ENCODE measurements around the gene SLC4A5.

The SLC4A5 gene

DNA sequence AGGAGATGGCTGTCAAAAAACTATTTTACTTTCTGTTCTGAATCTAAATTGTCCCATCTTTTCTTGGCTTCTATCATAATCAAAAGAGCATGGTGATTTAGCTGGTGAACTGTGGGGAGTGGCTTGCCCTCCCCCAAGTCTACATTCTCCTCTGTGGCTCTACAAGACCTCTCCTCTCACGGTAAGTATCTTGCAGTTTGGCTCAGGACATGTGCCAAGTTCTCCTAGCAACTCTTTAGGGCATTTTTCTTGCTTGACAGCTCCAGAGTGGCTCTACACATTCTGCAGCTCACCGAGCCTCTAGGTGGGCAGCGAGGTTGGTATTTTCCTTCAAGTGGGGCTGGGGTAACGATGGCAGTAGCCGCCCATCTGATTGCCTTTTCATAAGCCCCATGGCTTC is 29.1 kb downstream of the SLC4A5 start:
- no peak for DNase-seq (ENCODE audit: low read depth)

DNA sequence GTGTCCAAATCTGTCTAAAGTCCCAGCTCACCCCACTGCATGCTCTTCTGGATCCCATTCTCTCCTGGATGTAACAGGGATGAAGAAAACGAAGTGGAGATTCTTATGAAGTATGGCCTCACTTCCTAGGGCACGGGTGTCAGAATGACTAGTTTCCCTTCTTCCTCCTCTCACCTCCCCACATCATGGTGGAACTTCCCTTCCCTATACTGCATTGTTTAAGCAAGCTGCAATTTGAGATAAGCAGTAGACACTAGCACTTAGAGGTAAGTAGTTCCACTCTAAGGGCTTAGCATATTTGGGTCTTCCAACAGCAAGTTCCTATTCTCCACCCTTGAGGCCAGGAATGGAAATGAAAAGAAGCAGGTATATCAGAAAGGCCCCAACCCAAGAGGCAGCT is 29.7 kb downstream of the SLC4A5 start:
- no peak for DNase-seq (ENCODE audit: low read depth)

DNA sequence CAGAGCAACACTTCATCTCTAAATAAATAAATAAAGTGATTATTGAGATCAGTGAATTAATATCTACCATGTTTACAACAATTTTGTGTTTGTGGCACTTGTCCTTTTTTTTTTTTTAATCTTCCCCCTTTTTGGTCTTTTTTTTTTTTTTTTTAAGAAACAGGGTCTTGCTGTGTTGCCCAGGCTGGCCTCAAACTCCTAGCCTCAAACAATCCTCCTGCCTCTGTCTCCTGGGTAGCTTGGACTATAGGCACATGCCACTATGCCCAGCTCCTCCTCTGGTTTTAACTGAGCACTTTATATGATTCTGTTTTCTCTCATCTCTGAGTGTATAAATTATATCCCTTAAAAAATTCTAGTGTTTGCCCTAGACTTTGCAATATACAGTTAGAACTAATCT is 30.3 kb downstream of the SLC4A5 start:
- no peak for DNase-seq (ENCODE audit: low read depth)

DNA sequence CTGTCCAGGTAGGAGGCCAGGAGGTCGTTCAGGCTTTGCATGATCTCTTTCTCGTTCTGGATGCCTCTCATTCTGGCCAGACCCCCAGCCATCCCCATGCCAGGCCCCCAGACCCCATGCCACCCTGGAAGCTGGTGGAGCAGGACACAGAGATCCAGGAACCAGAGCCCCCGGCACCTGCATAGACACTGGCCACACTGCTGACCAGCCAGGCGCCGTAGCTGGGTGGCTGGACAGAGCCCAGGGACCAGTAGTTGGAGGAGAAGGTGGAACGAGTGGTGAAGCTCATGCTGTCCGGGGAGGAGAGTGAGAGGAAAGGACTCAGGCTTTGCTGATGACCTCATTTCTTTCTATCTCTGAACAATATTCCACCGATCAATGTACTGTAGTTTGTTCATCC is 35.5 kb downstream of the SLC4A5 start:
- no peak for DNase-seq (ENCODE audit: low read depth)

DNA sequence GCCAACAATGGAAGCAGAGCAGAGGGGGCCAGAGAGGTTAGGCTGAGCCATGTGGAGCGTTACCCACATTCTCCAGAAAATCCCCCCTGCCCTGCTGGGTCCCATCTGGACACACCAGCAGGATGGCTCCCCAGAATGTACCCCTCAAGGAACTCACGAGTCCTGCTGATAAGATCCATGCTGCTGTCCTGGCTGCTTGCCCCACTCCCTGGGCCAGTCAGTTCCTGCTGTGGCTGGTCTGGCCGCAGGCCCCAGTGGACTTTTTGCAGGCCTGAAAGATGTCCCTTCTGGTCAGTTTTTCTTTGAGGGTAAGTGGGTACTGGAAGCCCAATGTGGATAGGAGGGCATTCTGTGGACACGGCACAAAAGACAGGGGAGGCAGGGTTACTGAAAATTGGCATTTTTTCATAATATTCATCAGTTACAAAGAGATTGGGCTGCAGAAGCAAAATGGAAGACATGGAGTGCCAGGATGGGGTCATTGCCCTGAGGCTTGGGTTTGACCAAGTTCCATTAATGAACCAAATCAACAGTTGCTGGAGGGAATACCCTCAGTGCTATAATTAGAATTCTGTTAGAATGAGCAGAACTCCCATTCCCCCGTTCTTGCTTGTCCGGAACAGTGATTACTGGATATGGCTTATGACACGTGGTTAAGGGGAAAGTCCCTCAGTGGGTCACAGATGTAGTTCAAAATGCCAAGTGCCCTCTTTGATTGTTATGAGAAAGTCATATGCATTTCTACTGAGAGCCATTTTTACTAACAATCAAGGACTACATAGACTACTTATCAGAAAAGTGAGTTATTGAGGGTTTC is 38.7 kb downstream of the SLC4A5 start:
- no peak for DNase-seq (ENCODE audit: low read depth)

DNA sequence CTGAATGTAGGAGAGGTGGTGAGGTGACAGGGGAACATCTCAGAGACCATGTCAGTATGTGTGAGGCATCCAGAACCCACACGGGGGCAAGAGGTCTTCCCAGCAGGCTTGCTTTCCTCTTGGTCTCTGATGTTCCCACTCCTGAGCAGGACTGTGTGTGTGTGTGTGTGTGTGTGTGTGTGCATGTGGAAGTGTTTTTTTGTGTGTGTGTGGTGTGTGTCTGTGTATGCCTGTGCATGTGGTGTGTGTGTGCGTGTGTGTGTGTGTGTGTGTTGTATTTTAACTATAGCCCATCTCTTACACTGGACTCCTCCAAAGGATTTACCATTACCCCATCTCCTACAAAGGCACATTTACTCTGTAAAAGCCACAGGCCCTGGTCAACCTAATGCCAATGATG is 40.4 kb downstream of the SLC4A5 start:
- DNase-seq (ENCODE audit: low read depth): no peak

DNA sequence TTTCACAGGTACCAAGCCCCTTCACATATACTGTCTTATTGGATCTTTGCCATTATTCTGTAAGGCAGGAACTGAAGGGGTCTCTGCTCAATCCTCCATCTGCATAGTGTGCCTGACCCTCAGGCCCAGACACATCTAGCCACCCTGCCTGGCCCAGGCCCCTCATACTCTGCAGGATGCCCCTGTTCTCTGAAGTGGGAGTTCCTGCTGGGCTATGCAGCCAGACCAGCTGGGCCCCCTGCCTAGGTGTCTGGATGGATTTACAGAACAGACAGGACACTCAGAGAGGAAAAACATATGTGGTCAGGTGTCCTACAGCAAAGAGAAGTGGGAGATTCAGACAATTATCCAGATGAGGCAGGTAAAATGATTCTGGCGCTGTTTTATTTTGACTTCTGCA is 42.0 kb downstream of the SLC4A5 start:
- DNase-seq (ENCODE audit: low read depth): no peak

DNA sequence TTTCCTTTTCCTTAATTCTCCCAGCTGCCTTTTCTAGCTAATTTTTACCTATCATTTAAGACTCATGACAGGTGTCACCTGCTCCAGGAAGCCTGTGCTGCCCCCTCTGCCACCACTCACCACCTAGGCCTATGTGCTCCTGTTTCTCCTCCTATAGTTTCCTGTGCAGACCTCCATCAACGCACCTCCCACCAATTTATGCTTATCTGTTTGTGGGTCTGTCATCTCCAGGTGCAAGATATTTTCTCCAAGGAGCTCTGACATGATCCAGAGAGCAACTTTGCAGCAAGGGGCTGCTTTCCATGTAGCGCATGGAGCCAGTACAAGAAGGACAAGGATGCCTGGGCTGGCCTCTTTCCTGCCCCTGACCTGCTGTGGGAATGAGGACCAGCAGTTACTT is 42.7 kb downstream of the SLC4A5 start:
- DNase-seq (ENCODE audit: low read depth): no peak

DNA sequence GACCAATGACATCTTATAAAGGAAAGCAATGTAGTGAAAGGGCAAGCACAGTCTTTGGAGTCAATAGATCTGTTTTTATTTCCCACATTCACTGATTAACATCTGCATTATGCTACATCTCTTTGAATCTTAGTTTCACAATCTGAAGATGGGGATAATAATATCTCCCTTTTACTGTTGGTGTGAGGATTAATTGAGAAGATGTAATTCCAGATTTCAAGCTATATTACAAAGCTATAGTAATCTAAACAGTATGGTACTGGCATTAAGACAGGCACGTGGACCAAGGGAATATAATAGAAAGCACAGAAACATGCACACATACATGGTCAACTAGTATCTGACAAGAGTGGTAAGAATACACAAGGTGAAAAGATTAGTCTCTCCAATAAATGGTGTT is 45.3 kb downstream of the SLC4A5 start:
- DNase-seq (ENCODE audit: low read depth): no peak

DNA sequence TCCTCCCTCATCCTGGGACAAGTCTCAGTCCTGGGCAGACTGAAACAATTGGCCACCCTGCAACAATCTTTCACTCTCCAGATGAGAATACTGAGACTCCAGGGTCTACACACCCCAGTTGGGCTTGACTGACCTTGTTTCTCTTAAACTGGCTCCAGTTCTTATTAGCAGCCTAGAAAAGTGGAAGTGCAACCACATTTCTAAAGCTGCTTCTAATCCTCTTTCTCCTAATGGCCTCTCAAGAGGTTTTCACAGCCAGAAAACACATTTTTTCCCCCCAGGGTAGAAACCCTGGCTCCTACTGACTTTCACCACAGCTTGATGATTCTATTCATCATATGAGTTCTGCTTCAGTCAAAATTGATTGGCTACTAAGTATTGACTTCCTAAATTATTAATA is 45.8 kb downstream of the SLC4A5 start:
- DNase-seq (ENCODE audit: low read depth): no peak

DNA sequence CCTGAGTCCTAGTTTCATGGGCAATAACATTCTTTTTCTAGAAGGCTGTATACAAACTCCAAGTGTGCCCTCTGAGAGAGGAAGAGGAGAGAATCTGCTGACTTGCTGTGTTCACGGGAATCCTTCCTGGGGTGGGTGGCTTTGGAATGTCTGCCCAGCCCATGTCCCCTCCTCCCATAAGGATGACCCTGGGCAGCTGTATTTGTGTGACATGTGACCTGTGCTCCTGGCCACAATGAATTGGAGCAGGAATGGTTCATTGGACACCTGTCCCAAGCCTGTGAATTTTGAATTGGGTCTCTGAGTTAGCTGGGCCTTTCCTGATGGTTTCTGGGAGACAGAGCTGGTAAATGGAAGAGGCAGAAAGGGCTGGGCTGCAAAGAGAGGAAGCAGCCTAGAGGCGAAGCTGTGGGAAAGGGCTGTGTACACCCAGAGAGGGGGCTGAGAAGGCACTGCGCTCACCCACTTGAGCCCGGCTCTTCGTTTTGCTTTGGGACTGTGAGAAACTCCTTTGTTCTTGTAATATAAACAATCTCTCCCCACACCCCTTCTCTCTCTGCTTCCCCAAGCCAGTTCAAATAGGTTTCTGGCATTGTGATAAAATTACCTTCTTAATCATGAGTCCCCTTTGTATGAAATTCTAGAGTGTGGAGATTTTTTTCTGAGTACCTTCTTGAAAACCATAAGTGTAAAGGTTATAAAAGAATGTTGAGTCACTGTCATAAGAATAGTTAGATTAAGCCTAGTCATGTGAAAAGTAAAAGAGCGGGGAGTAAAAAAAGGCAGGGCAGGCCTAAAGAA is 49.8 kb downstream of the SLC4A5 start:
- no peak for DNase-seq (ENCODE audit: low read depth)

DNA sequence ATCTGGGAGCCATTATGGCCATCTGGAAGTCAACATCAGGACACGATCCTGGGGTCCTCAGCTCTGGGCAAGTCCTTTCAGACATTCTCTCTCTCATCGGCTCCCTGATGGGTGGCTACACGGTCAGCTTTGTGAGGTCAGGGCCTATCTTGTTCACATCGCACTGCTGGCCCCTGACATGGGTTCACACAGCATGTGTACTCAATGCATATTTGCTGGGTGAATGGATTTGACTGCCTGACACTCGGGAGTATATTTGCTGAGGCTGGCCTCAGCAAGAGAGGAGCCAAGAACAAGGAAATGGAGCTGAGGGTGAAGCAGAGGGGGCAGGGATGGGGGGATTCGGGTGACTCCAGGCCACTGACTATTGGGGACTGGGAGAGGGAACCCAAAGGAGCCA is 50.5 kb downstream of the SLC4A5 start:
- peak; percentile 9 for DNase-seq (ENCODE audit: low read depth)

DNA sequence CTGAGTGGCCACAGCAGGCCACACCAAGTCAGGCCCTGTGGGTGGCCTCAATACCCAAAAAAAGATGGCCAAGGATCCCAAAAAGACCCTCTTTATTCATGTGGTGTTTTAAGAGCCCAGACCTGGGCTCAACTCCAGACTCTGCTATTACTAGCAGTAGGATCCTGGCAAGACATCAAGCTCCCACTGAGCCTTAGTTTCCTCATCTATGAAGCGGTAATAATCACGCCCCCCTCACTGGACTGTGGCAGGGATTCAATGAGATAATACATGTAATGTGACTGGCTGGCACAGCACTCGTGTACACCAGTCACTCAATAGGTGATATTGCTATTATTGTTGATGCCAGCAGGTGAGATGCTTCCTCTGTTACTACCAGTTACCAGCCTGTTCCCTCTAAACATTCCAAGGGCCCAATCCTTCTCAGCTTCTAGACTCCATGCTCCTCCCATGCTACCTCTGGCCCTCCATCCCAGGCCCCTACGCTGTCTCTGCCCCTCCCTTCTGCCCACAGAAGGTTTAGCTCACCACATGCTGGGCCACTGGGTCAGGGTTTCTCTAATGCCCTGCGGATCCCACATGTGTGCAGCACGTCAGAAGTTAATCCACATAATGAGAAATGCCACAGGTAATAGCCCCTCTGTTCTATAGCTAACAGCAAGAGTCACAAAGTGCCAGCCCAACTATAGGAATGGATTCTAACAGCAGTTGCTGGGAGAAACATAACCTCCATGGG is 51.2 kb downstream of the SLC4A5 start:
- DNase-seq (ENCODE audit: low read depth): no peak

DNA sequence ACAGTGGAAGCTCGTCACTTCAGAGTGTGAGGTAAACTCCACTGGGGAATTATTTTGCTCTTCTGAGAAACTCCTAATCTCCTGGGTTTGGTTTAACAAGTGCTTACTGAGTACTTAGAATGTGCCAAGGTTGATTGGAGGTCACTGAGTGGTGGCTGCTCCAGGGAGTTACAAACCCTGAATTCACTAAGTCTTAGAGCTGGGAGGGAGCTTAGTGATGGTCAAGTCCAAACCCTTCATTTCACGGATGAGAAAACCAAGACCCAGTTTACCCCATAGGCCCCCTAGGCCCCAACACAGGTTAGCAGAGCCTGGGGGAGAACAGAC is 52.0 kb downstream of the SLC4A5 start:
- no peak for DNase-seq (ENCODE audit: low read depth)

DNA sequence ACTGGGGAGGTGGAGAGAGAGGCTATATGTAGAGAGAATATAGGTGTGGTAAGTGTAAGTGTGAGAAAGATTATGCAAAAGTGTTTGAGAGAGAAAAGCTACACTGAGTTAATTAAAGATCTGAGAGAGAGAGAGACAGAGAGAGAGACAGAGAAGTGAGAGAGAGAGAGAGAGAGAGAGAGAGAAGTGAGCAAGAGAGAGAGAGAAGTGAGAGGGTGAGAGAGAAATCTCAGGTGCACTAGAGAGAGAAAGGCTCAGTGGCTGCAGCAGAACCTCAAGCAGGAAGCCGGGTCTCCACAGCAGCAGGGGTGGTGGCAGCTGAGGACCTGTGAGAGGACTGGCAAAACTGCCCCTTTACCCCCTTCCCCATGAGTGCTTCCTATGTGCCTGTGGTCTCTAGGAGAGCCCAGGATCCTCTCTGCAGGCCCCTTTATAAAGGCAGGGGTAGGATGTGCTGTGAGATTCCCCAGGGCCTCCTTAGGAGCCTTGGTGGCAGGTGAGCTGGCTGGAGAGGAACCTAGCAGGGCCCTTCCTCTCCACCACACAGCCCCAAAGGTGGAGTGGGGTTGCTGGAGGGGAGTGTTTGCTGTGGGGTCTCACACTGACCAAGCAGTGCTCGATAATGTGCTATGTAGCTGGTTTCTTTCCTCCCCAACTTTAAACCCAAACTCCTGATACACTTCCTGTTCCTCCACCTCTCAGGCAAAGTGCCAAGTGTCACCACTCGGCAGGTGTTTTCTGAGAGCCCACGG is 52.6 kb downstream of the SLC4A5 start:
- no peak for DNase-seq (ENCODE audit: low read depth)

DNA sequence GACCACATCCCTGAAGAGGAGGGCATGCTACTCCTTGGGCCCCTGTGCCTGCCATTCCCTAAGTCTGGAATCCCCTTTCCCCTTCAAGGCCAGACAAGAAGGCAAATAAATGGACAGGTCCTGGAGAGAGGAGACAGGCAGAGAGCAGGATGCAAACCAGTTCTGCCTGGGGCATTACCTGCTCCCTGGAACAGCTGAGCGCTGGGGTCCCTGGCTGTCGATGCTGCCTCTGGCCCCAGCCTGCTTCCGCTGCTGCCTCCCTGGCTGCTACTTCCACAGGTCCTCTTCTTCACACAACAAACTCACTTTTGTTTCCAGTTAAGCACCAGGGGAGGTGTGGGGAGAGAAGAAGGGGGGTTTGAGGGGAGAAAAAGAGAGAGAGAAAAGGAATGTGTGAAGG is 53.1 kb downstream of the SLC4A5 start:
- DNase-seq (ENCODE audit: low read depth): no peak

DNA sequence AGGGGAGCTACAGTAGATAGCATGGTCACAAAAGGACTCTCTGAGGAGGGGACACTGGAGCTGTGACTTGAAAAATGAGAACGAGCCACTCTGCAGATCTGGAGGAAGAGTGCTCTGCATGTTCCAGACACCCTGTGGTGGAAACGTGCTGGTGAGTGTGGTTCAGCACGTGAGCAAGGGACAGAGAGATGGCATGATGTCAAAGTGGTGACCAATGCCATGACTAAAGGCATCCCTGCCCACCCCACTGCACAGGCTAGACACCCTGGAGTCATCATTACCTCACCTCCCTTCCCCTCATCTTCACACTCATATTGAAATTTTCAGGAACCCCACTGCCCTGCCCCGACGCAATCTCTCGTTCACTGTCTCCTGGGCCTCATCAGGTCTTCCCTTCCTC is 56.5 kb downstream of the SLC4A5 start:
- DNase-seq (ENCODE audit: low read depth): no peak

DNA sequence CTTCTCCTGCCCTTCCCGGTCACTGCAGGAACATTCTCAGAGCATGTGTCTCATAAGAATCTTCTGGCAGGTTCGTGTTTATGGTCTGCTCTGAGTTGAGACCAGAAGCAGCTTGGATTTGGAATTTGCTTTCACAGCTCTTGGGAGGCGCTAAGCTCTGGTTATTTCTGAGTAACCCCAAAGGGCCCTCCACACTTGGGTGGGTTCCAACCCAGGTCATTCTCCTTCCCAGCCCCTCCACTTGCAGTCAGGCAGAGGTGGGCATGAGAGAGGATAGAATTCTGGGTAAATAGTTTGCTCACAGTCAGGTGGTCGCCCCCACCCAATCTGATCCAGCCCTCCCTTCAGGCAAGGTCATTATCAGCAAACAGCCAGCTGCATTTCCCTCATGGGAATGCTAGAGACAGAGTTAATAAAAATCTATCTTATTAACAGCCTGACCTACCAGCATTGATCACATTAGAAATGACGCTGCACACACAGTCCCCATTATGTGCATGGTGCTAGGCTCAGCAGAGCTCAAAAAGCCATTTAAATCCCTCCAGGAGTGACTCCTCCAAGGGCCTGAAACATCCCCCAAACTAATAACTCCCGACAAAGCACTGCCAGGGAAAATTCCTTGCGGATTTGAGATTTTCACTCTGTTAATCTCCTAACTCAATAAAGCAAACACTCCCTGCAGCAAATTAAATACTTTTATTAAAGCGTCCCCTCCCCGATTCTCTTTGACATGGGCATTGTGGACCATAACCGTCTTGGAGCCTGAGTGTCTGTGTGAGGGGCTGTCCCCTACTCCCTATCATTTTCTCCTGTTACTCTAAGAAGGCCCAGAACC is 61.9 kb downstream of the SLC4A5 start:
- no peak for DNase-seq (ENCODE audit: low read depth)

DNA sequence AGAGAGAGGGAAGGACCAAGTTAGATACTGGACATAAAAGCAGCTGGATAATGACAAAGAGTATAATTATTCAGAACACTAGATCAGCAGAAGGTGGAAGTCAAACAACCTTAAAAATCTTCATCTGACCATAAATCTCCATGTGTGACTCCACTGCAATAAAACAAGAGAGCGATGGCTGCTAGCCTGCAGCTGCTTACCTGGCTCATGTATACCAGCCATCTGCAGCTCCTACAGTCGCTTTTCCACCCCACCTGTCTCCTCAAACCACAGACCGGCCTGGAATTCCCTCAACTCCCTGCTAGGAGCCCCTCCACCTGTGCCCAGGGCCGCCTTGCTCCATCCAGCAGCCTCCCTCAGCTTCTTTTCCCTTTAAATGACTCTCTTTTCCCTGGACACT is 64.5 kb downstream of the SLC4A5 start:
- DNase-seq (ENCODE audit: low read depth): no peak

DNA sequence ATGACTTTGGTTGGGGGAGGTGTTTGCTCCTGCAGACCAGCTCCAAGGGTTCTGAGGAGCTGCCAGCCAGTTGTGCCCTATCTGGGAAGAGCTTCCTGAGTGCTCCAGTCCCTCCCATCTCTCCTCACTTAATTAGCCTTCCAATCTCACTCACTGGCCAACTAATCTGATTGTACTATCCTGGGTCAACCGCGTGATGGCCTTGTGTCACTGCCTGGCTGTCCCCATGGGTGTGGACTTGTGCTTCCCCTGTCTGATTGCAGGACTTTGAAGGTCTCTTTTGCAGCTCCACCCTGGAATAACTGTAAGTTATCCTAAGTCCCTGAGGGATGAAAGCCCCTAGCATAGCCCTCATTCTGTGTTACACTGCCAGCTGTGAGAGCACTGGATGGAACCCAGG is 65.0 kb downstream of the SLC4A5 start:
- no peak for DNase-seq (ENCODE audit: low read depth)

DNA sequence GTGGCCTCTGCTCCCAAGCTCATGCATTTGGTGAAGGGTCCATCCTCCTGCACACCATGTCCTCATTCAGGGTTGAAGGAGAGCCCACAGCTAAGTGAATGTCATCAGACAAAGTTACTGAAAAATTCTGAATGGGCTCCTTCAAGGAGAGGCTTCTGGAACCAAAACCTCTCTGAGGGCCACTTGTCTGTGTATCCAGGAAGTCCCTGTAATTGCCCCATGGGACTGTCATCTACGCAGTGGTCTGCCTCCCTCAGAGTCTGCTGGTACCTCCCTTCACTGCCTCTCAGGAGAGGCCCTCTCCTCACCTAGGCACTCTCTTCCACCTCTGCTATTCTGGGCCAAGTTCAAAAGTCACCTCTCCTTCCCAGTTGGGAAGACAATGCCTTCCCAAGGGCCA is 68.0 kb downstream of the SLC4A5 start:
- no peak for DNase-seq (ENCODE audit: low read depth)

Measured in iris pigment epithelial cell (primary cell).